ENCODE measurements around the gene MRPL12. TPM values are rescaled to one million over a fixed set of nuclear protein-coding genes. Genes with fewer than 3 reads are reported as not detected.

MRPL12 gene
- total and polyA plus RNA-seq, 2 donors (not counting 1 experiment from before 2014, with no cell fraction given), result 23.8 to 25.6 TPM

- intact Hi-C loops (cut with micrococcal nuclease), result no loop called here
- 84% methylated on average over 6 of the region's 9 CpGs for WGBS (ENCODE audit: insufficient coverage)
- no peaks in the 10 kb centered on the region for H3K4me1 ChIP-seq (ENCODE audit: control insufficient read depth in 2 of 2, insufficient read depth in 2 of 2, low read length in 2 of 2)
- TF ChIP-seq EZH2 (IDR thresholded peaks at IDR 0.05; ENCODE audit: borderline replicate concordance, insufficient read depth, low read depth, low read length, poor library complexity, severe bottlenecking), result no peak
- TF ChIP-seq CTCF (IDR thresholded peaks at IDR 0.05), result no peak
- no peaks in the 10 kb centered on the region for H4K20me1 ChIP-seq (ENCODE audit: control insufficient read depth, insufficient read depth, low read length, poor library complexity, severe bottlenecking)
- H3K9ac ChIP-seq (ENCODE audit: low read length), result no peak overlapping the region
- ATAC-seq (ENCODE audit: low read depth) (no peak), DNase-seq (no peak)
- no peak overlapping the region for H3K4me3 ChIP-seq (ENCODE audit: control extremely low read depth in 1 of 5, extremely low read depth in 1 of 5, insufficient read depth in 1 of 5, low read depth in 2 of 5, low read length in 4 of 5)
- no peaks in the 10 kb centered on the region for H3K27me3 ChIP-seq (replicated peaks in 1 of 4; ENCODE audit: control extremely low read depth in 1 of 4, control insufficient read depth in 3 of 4, insufficient read depth in 4 of 4, low read length in 3 of 4)
- no peak overlapping the region for H3K27ac Mint-ChIP-seq
- H3K27ac ChIP-seq (ENCODE audit: low read length in 2 of 2), result no peak overlapping the region
- H3K9me3 ChIP-seq (ENCODE audit: control extremely low read depth in 1 of 3, control insufficient read depth in 2 of 3, insufficient read depth in 1 of 3, low read length in 2 of 3), result no peaks in the 10 kb centered on the region
- no peak overlapping the region for H3K4me3 Mint-ChIP-seq
- H3K27me3 Mint-ChIP-seq, result peaks cover 12% of the 10 kb centered on the region
- H3K36me3 ChIP-seq (replicated peaks in 1 of 2; ENCODE audit: control extremely low read depth in 1 of 2, control insufficient read depth in 1 of 2, extremely low read depth in 1 of 2, insufficient read depth in 2 of 2, low read length in 1 of 2), result no peaks in the 10 kb centered on the region
- CTCF ChIA-PET, result interaction anchor here (0.7 to 1.2 kb wide), 2 partner anchors 9 to 16 kb away, joined by 3 read pairs; no protein-coding TSS in a partner anchor
- POLR2A ChIA-PET, result interaction anchor here (0.6 kb wide), 2 partner anchors 306 to 943 kb away, joined by 3 to 6 read pairs; no protein-coding TSS in a partner anchor
- no peak overlapping the region for H3K4me2 ChIP-seq (replicated peaks; ENCODE audit: low read depth, low read length, poor library complexity, severe bottlenecking)
- no peaks in the 10 kb centered on the region for H3K79me2 ChIP-seq (ENCODE audit: control insufficient read depth, insufficient read depth, low read length)
- H3K9me3 Mint-ChIP-seq (ENCODE audit: insufficient read depth), result no peaks in the 10 kb centered on the region
- H3K4me1 Mint-ChIP-seq, result no peaks in the 10 kb centered on the region
- H2AFZ ChIP-seq (ENCODE audit: insufficient read depth, low read depth, low read length, poor library complexity, severe bottlenecking), result no peak overlapping the region
Measured at GRCh38 chr17:81725439-81725838, 22.3 kb downstream of the MRPL12 start.

GRCh38 chr17:81726004-81726403 is 22.8 kb downstream of the MRPL12 start:
- Histone ChIP-seq H3K9ac (ENCODE audit: low read length) (no peak overlapping the region), H3K27ac (ENCODE audit: low read length in 2 of 2) (no peak overlapping the region), H3K79me2 (ENCODE audit: control insufficient read depth, insufficient read depth, low read length) (no peaks in the 10 kb centered on the region), H3K36me3 (replicated peaks in 1 of 2; ENCODE audit: control extremely low read depth in 1 of 2, control insufficient read depth in 1 of 2, extremely low read depth in 1 of 2, insufficient read depth in 2 of 2, low read length in 1 of 2) (no peaks in the 10 kb centered on the region), H2AFZ (ENCODE audit: insufficient read depth, low read depth, low read length, poor library complexity, severe bottlenecking) (no peak overlapping the region), H3K4me3 (ENCODE audit: control extremely low read depth in 1 of 5, extremely low read depth in 1 of 5, insufficient read depth in 1 of 5, low read depth in 2 of 5, low read length in 4 of 5) (no peak overlapping the region), H4K20me1 (ENCODE audit: control insufficient read depth, insufficient read depth, low read length, poor library complexity, severe bottlenecking) (no peaks in the 10 kb centered on the region), H3K27me3 (replicated peaks in 1 of 4; ENCODE audit: control extremely low read depth in 1 of 4, control insufficient read depth in 3 of 4, insufficient read depth in 4 of 4, low read length in 3 of 4) (peaks cover 0 to 3% (median 0%) of the 10 kb centered on the region in 4 experiments), H3K9me3 (ENCODE audit: control extremely low read depth in 1 of 3, control insufficient read depth in 2 of 3, insufficient read depth in 1 of 3, low read length in 2 of 3) (no peaks in the 10 kb centered on the region), H3K4me1 (ENCODE audit: control insufficient read depth in 2 of 2, insufficient read depth in 2 of 2, low read length in 2 of 2) (no peaks in the 10 kb centered on the region), H3K4me2 (replicated peaks; ENCODE audit: low read depth, low read length, poor library complexity, severe bottlenecking) (no peak overlapping the region)
- H3K4me1 Mint-ChIP-seq, result no peaks in the 10 kb centered on the region
- H3K27ac Mint-ChIP-seq, result no peak overlapping the region
- peaks cover 15% of the 10 kb centered on the region for H3K27me3 Mint-ChIP-seq
- no peak overlapping the region for H3K4me3 Mint-ChIP-seq
- H3K9me3 Mint-ChIP-seq (ENCODE audit: insufficient read depth), result no peaks in the 10 kb centered on the region
- TF ChIP-seq EZH2 (IDR thresholded peaks at IDR 0.05; ENCODE audit: borderline replicate concordance, insufficient read depth, low read depth, low read length, poor library complexity, severe bottlenecking), result no peak
- no peak for TF ChIP-seq CTCF (IDR thresholded peaks at IDR 0.05)
- CTCF ChIA-PET, result interaction anchor here (0.7 to 1.2 kb wide), 2 partner anchors 9 to 15 kb away, joined by 3 to 5 read pairs; no protein-coding TSS in a partner anchor
- intact Hi-C loops (cut with micrococcal nuclease), result no loop called here
- POLR2A ChIA-PET, result no interaction called here
- DNase-seq (no peak), ATAC-seq (ENCODE audit: low read depth) (no peak)
- 77% methylated on average over 4 of the region's 9 CpGs for WGBS (ENCODE audit: insufficient coverage)

Measured in B cell (primary cell).